ENCODE measurements around the gene TRNAU1AP.
"Not testable (repeated sequence)": the region's sequence is repeated elsewhere in the genome, so short reads cannot be mapped to it uniquely, and the experiment has no call there.

Gene TRNAU1AP

GRCh38 chr1:28592321-28593071 is 39.6 kb downstream of the TRNAU1AP start:
- peak overlapping the region; percentile 62 for H3K4me3 ChIP-seq (ENCODE audit: low read length)
- DNase-seq (ENCODE audit: low read depth): no peak
- TF ChIP-seq CTCF (conservative IDR thresholded peaks at IDR 0.05; ENCODE audit: low read length): no peak

- not testable (repeated sequence) for H3K4me3 ChIP-seq (ENCODE audit: low read length); DNase-seq (ENCODE audit: low read depth)
Measured at GRCh38 chr1:28593988-28594356, 41.1 kb downstream of the TRNAU1AP start.

DNA sequence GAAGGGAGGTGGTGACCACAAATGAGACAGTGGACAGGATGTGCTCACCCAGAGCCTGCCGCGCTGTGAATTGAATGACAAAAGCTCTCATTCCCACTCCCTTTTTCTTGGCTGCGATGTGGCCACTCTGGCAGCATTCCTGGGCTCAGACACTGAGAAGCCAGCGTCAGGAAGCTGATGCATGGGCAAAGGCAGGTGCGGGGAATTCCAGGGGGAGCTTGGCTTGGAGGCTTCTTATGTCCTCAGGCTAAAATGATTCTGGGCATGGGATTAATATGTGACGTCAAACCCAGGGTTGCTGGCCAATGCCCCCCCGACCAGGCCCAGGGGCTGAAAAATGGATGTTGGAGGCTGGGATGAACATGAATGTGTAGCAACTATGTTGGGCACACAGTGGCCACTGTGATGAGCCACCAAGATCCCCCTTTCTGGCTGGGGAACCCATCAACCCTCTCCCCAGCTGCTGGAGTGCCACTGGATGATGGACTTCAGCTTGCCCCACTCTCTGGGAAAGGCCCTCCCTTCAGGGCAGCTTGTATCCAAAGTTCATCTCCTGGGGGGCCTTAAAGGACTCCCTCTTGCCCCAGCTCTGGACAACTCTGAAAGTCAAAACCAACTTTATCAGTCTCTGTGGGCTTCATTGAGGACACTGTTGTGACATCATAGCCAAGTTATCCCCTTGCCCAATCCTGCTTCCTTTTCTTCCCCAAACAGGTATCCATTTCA is 42.0 kb downstream of the TRNAU1AP start:
- DNase-seq (ENCODE audit: low read depth): peak; percentile 67
- H3K4me3 ChIP-seq (ENCODE audit: low read length): not testable (repeated sequence)

- H3K4me3 ChIP-seq (ENCODE audit: low read length): no peak overlapping the region
- no peak for TF ChIP-seq CTCF (conservative IDR thresholded peaks at IDR 0.05; ENCODE audit: low read length)
Measured at GRCh38 chr1:28595412-28596191, 42.7 kb downstream of the TRNAU1AP start.

DNA sequence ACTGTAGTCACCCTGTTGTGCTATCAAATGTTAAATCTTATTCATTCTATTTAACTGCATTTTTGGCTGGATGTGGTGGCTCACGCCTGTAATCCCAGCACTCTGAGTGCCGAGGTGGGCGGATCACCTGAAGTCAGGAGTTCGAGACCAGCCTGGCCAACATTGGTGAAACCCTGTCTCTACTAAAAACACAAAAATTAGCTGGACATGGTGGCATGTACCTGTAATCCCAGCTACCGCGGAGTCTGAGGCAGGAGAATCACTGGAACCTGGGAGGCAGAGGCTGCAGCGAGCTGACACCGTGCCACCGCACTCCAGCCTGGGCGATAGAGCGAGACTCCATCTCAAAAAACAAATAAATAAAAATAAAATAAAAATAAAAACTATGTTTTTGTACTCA is 43.4 kb downstream of the TRNAU1AP start:
- not testable (repeated sequence) for H3K4me3 ChIP-seq (ENCODE audit: low read length); DNase-seq (ENCODE audit: low read depth)

More at GRCh38 chr1:28595412-28596191, 42.7 kb downstream of the TRNAU1AP start:
- no peak for DNase-seq (ENCODE audit: low read depth)

DNA sequence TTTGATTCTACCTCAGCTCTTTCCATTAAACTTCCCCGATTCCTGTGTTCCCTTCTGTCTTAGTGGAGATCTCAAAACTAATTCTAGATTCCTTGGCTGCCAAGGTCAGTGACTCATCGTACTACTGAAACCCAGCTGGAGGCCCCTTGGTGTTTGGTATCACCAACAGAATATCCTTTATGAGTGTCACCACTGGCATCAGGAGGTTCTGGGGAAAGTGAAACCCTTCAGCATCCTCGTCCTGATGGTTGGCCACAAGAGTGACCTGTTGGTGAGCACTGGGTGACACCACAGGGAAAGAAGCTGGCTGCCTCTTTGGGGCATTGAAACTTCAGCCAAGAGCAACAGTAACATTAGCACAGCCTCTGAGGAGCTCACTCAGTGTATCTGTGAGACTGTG is 48.8 kb downstream of the TRNAU1AP start:
- H3K4me3 ChIP-seq (ENCODE audit: low read length): no peak overlapping the region
- no peak for TF ChIP-seq CTCF (conservative IDR thresholded peaks at IDR 0.05; ENCODE audit: low read length)
- DNase-seq (ENCODE audit: low read depth): peak; percentile 87

DNA sequence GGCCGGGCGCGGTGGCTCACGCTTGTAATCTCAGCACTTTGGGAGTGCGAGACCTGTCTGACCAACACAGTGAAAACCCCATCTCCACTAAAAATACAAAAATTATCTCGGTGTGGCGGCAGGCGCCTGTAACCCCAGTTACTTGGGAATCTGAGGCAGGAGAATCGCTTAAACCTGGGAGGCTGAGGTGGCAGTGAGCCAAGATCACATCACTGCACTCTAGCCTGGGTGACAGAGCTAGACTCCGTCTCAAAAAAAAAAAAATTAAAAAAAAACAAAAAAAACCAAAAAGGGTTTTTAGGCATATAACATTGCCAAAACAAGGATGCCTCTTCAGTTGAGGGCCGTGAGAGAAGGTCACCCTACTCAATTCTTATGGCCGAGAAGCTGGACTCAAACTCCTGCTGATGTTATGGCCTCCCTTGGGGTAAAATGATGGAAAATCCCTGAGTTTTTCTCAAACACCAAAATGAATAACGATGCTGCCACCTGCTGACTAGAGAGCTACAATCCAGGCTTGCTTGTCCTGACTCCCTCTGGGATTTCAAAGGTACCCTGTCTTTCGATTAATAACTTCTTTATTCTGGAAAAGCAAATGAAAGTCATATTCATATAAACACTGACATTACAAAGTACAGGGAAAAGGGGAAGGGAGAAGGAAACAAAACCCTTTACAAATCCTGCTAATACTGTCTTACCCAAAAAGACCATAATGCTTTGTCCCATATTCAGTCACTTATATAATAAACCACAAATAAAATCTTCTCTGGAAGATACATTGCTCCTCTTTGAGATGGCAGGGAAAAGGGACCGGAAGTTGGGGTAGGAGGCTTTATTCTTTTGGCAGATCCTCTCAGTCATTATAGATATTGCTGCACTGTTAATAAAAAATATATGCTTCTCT is 49.9 kb downstream of the TRNAU1AP start:
- DNase-seq (ENCODE audit: low read depth): peak; percentile 76
- peak; percentile 90 for TF ChIP-seq CTCF (conservative IDR thresholded peaks at IDR 0.05; ENCODE audit: low read length)
- no peak overlapping the region for H3K4me3 ChIP-seq (ENCODE audit: low read length)

- DNase-seq (ENCODE audit: low read depth): no peak
- no peak for TF ChIP-seq CTCF (conservative IDR thresholded peaks at IDR 0.05; ENCODE audit: low read length)
- H3K4me3 ChIP-seq (ENCODE audit: low read length): no peak overlapping the region
Measured at GRCh38 chr1:28604411-28604810, 51.5 kb downstream of the TRNAU1AP start.
